AG04449 (cell line): Measurements from ENCODE around the gene TNFRSF8.

Experiments used
- CTCF ChIA-PET: fragments of 350-600 bp; formaldehyde crosslinking; extraction: SDS; loops from one replicate; lab custom pipeline; 2021; ENCODE audit warnings: antibody characterized with exemption; lab: Yijun Ruan, JAX
- POLR2A ChIA-PET: fragments of 400-600, 350-600 bp; formaldehyde crosslinking; extraction: SDS; loops from one replicate; lab custom pipeline; 2020; ENCODE audit warnings: antibody characterized with exemption, inconsistent platforms; lab: Yijun Ruan, JAX
- DNase-seq: peaks from one replicate; pipeline ENCODE4 v3.0.0-alpha.2; 2010; ENCODE audit warnings: low read depth, low spot score
- H3K4me3 ChIP-seq: 2 replicates; pipeline ENCODE4 v1.5.1; 2011; ENCODE audit warnings: low read depth, mild to moderate bottlenecking, control low read depth, low read length
- TF ChIP-seq, protein P1 (sequence below): IDR thresholded peaks from one replicate; pipeline ENCODE4 v1.5.1; 2011; ENCODE audit warnings: mild to moderate bottlenecking, moderate library complexity, low read length, control low read depth, inconsistent platforms; ENCODE audit not compliant: insufficient read depth; ENCODE audit errors: missing control alignments

The TNFRSF8 gene

DNA sequence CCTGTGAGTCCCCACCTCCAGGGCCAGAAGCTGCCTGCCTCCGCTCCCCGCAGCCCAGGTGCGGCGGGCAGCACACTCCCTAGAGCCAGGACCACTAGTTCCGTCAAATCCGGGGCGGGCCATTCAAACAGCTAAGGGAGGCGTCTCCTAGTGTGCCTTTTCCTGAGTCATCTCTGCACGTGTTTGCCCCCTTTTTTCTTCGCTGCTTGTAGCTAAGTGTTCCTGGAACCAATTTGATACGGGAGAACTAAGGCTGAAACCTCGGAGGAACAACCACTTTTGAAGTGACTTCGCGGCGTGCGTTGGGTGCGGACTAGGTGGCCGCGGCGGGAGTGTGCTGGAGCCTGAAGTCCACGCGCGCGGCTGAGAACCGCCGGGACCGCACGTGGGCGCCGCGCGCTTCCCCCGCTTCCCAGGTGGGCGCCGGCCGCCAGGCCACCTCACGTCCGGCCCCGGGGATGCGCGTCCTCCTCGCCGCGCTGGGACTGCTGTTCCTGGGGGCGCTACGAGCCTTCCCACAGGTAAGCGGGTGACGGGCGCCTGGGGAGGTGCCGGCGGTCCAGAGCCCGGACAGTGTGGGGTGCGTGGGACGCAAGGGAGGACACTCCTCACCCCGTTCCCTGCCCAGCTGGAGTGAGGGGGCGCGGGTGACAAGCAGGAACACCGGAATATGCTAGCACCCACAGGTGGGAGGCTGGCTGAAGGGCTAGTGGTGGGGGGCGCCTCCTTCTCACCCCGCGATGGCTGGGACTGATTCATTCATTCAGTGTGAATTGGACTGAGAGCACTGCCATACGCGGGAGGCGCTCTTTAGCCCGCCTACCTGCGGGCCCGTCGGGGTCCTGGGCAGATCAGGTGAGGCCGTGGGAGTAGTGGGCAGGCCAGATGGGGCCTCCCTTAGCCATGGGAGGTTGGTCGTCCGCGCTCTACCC lies at the start of gene TNFRSF8:
Gene TNFRSF8 (plus strand): TSS at position 163 of the 932 bp plus-strand sequence. CDS start 296 bp downstream, at position 459.
- TF ChIP-seq, protein P1, sequence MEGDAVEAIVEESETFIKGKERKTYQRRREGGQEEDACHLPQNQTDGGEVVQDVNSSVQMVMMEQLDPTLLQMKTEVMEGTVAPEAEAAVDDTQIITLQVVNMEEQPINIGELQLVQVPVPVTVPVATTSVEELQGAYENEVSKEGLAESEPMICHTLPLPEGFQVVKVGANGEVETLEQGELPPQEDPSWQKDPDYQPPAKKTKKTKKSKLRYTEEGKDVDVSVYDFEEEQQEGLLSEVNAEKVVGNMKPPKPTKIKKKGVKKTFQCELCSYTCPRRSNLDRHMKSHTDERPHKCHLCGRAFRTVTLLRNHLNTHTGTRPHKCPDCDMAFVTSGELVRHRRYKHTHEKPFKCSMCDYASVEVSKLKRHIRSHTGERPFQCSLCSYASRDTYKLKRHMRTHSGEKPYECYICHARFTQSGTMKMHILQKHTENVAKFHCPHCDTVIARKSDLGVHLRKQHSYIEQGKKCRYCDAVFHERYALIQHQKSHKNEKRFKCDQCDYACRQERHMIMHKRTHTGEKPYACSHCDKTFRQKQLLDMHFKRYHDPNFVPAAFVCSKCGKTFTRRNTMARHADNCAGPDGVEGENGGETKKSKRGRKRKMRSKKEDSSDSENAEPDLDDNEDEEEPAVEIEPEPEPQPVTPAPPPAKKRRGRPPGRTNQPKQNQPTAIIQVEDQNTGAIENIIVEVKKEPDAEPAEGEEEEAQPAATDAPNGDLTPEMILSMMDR = no peak
- CTCF ChIA-PET = interaction anchor here (0.9 kb wide), 1 partner anchor 17 kb away, joined by 3 read pairs; no protein-coding TSS in a partner anchor
- H3K4me3 ChIP-seq = no peak within 1 kb of the TSS
- POLR2A ChIA-PET = no interaction called here
- DNase-seq = no peak

DNA sequence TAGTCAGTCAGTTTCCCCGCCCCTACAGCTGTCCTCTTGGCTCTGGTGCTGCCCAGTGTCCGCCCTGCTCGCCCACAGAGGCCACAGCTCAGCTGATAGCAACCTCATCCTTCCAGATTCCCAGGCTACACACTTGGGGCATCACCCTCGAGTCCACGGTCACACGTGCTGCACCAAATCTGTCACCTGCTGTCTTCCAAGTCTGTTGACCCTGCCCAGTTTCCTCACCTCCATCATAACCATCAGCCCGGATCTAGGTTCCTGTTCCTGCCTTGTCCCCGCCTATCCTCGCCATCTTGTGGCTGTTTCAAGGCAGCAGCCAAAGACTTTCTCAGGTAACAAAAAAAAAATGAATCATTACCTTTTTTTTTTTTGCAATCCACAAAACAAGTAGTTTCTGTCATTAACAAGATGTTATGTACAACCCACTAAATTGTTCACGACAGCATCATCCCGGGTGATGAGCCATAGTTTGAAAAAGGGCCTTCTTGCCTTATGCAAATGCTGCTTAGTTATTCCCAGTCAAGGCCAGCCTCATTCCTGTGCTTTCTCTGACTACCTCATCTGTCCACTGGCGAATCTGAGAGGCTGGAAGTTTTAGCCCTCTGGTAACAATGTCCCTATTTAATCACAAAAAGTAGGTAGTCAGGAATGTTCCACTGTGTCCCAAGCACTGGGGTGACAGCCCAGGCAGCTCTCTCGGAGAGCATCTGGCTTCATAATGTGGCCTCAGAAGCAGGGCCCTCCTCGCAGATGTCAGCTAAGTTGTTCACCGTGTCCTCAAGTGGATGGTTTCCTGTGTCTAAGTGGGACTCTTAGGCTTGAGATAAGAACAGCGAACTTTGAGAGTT lies 48.7 kb upstream of the TNFRSF8 start:
- no peak overlapping the region for H3K4me3 ChIP-seq
- TF ChIP-seq, protein P1 = no peak
- POLR2A ChIA-PET = no interaction called here
- CTCF ChIA-PET = no interaction called here
- no peak for DNase-seq

DNA sequence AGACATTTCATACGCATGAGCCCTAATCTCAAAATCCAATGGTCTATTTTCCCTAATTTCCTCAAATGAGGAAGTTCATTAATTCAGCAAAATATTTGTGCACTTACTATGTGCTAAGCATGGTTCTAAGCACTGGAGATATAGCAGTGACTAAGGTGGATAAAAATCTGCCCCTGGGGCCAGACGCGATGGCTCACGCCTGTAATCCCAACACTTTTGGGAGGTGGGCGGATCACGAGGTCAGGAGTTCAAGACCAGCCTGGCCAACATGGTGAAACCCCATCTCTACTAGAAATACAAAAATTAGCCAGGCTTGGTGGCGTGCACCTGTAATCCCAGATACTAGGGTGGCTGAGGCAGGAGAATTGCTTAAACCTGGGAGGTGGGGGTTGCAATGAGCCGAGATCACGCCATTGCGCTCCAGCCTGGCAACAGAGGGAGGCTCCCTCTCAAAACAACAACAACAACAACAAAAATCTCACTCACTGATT lies 48.1 kb upstream of the TNFRSF8 start:
- POLR2A ChIA-PET = no interaction called here
- H3K4me3 ChIP-seq = no peak overlapping the region
- DNase-seq = no peak
- TF ChIP-seq, protein P1 = no peak
- CTCF ChIA-PET = no interaction called here

DNA sequence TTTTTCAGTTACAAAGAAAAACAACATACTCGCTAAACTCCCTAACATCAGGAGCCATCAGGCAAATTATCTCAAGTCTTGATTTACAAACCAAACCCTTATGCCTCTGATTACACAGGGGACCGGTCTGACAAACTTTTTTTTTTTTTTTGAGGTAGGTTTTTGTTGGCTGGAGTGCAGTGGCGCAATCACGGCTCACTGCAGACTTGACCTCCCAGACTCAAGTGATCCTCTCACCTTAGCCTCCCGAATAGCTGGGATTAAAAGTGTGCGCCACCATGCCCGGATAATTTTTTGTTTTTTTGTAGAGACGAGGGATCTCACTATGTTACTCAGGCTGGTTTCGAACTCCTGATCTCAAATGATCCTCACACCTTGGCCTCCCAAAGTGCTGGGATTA lies 47.6 kb upstream of the TNFRSF8 start:
- ChIA-PET CTCF (interaction anchor here (0.7 kb wide), 1 partner anchor 9 kb away, joined by 3 read pairs; no protein-coding TSS in a partner anchor), POLR2A (no interaction called here)
- TF ChIP-seq, protein P1 = no peak
- no peak overlapping the region for H3K4me3 ChIP-seq
- DNase-seq = no peak

DNA sequence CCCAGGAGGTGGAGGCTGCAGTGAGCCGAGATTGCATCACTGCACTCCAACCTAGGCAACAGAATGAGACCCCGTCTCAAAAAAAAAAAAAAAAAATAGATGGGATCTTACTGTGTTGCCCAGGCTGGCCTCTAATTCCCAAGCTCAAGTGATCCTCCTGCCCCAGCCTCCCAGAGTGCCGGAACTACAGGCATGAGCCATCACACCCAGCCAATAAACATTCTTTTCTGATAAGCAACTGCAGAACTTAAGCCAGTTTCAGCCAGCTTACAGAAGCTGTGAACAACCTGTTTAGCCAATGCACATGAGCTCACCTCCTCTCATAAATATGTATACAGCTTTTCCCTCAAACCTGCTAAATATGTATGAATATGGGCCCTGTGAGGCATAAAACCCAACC lies 46.9 kb upstream of the TNFRSF8 start:
- CTCF ChIA-PET = interaction anchor here (0.7 kb wide), 1 partner anchor 9 kb away, joined by 3 read pairs; no protein-coding TSS in a partner anchor
- no peak for DNase-seq
- H3K4me3 ChIP-seq = no peak overlapping the region
- TF ChIP-seq, protein P1 = no peak
- POLR2A ChIA-PET = no interaction called here
